CD4-positive, alpha-beta T cell treated with Interleukin-4 for 1 hour (primary cell): ENCODE measurements around the gene FAM3C.
"Not testable (repeated sequence)": the region's sequence is repeated elsewhere in the genome, so short reads cannot be mapped to it uniquely, and the experiment has no call there.

Experiments used
- DNase-seq, 2 donors: peaks; one replicate each; pipeline ENCODE4 v3.0.0-alpha.2; 2020 to 2022

FAM3C gene

GRCh38 chr7:121395961-121396757 lies at the start of gene FAM3C:
Gene FAM3C, minus strand, starts transcription at chr7:121396308. Its CDS starts 13,339 bp downstream, at chr7:121382969.
- DNase-seq, result peak; percentile 83 to 86

- peak; percentile 28 to 50 for DNase-seq
These were observed 46.7 kb upstream of the FAM3C start for GRCh38 chr7:121442845-121443244.

- DNase-seq, result peak in 1 of 2 donors; percentile 29
These were observed 44.9 kb upstream of the FAM3C start for GRCh38 chr7:121440857-121441503.

GRCh38 chr7:121438043-121438955 lies 42.2 kb upstream of the FAM3C start:
- peak; percentile 85 to 86 for DNase-seq

GRCh38 chr7:121437470-121437869 lies 41.4 kb upstream of the FAM3C start:
- DNase-seq, result no peak

- DNase-seq, result no peak
These were observed 40.6 kb upstream of the FAM3C start for GRCh38 chr7:121436688-121437087.

- DNase-seq, result no peak
These were observed 40.0 kb upstream of the FAM3C start for GRCh38 chr7:121436136-121436535.

- no peak for DNase-seq
These were observed 37.7 kb upstream of the FAM3C start for GRCh38 chr7:121433775-121434174.

- not testable (repeated sequence) for DNase-seq
These were observed 36.4 kb upstream of the FAM3C start for GRCh38 chr7:121432486-121432885.

GRCh38 chr7:121431996-121432395 lies 35.9 kb upstream of the FAM3C start:
- no peak for DNase-seq

- DNase-seq, result no peak
These were observed 35.4 kb upstream of the FAM3C start for GRCh38 chr7:121431389-121431995.

- no peak for DNase-seq
These were observed 34.5 kb upstream of the FAM3C start for GRCh38 chr7:121430558-121430957.

- DNase-seq, result no peak
These were observed 33.7 kb upstream of the FAM3C start for GRCh38 chr7:121429798-121430197.

GRCh38 chr7:121428855-121429489 lies 32.9 kb upstream of the FAM3C start:
- no peak for DNase-seq

GRCh38 chr7:121421743-121422142 lies 25.6 kb upstream of the FAM3C start:
- DNase-seq, result not testable (repeated sequence)

- no peak for DNase-seq
These were observed 24.9 kb upstream of the FAM3C start for GRCh38 chr7:121420976-121421375.

GRCh38 chr7:121419201-121420148 lies 23.4 kb upstream of the FAM3C start:
- DNase-seq, result no peak

GRCh38 chr7:121416533-121416932 lies 20.4 kb upstream of the FAM3C start:
- DNase-seq, result no peak

GRCh38 chr7:121414436-121414835 lies 18.3 kb upstream of the FAM3C start:
- DNase-seq, result no peak

GRCh38 chr7:121411597-121411979 lies 15.5 kb upstream of the FAM3C start:
- DNase-seq, result no peak
